GM04504 (cell line): Measurements from ENCODE around the gene ALX3.
"Not testable (repeated sequence)": the region's sequence is repeated elsewhere in the genome, so short reads cannot be mapped to it uniquely, and the experiment has no call there.

ENCODE experiments used
- DNase-seq: peaks from one replicate; pipeline ENCODE4 v3.0.0-alpha.2; 2012; ENCODE audit warnings: low read depth

The ALX3 gene

GRCh38 chr1:110047463-110047862 lies 23.0 kb downstream of the ALX3 start:
- DNase-seq, result no peak

- no peak for DNase-seq
Measured at GRCh38 chr1:110043016-110043415, 27.5 kb downstream of the ALX3 start.

GRCh38 chr1:110040548-110040947 lies 29.9 kb downstream of the ALX3 start:
- no peak for DNase-seq

GRCh38 chr1:110039641-110040040 lies 30.8 kb downstream of the ALX3 start:
- DNase-seq, result no peak

GRCh38 chr1:110038271-110038670 lies 32.2 kb downstream of the ALX3 start:
- DNase-seq, result no peak

GRCh38 chr1:110035236-110035752 lies 35.2 kb downstream of the ALX3 start:
- no peak for DNase-seq

GRCh38 chr1:110034451-110035235 lies 35.8 kb downstream of the ALX3 start, which contains the start of gene STRIP1:
Gene STRIP1 (plus strand): TSS chr1:110034624. CDS start chr1:110034638, 14 bp downstream.
- peak; percentile 93 for DNase-seq

- no peak for DNase-seq
Measured at GRCh38 chr1:110034040-110034450, 36.4 kb downstream of the ALX3 start.

- DNase-seq, result no peak
Measured at GRCh38 chr1:110033421-110033820, 37.1 kb downstream of the ALX3 start.

GRCh38 chr1:110032327-110032726 lies 38.1 kb downstream of the ALX3 start:
- DNase-seq, result no peak

- not testable (repeated sequence) for DNase-seq
Measured at GRCh38 chr1:110030687-110031086, 39.8 kb downstream of the ALX3 start.

GRCh38 chr1:110024613-110025012 lies 45.9 kb downstream of the ALX3 start:
- no peak for DNase-seq

- DNase-seq, result no peak
Measured at GRCh38 chr1:110021285-110021684, 49.2 kb downstream of the ALX3 start.

GRCh38 chr1:110019770-110020169 lies 50.7 kb downstream of the ALX3 start:
- DNase-seq, result no peak

GRCh38 chr1:110018396-110018795 lies 52.1 kb downstream of the ALX3 start:
- DNase-seq, result no peak

GRCh38 chr1:110017792-110018191 lies 52.7 kb downstream of the ALX3 start:
- DNase-seq, result no peak

- DNase-seq, result no peak
Measured at GRCh38 chr1:110012100-110012780, 58.2 kb downstream of the ALX3 start.

- DNase-seq, result no peak
Measured at GRCh38 chr1:110011527-110012041, 58.9 kb downstream of the ALX3 start.
